Esophagus squamous epithelium (tissue), 4 donors: ENCODE measurements around the gene ANXA11.

Experiments used
- CTCF ChIP-seq, 6 experiments: fragments of 450-650 bp in 4 of 6; fragments of 200-600 bp in 2 of 6; sonication (generic) in 2 of 6; IDR thresholded peaks; one replicate each; pipeline ENCODE4 v1.5.1; 2016 to 2019; ENCODE audit warnings: antibody characterized with exemption in 6 of 6, mild to moderate bottlenecking in 4 of 6, moderate library complexity in 4 of 6
- POLR2A ChIP-seq, 4 donors: fragments of 450-650 bp; IDR thresholded peaks; one replicate each; pipeline ENCODE4 v1.6.1; 2017; ENCODE audit warnings: antibody characterized with exemption in 4 of 4, mild to moderate bottlenecking in 4 of 4, moderate library complexity in 3 of 4

GRCh38 chr10:80155696-80156215 is 49.6 kb downstream of the ANXA11 start:
- TF ChIP-seq CTCF (IDR thresholded peaks at IDR 0.05) (no peak), POLR2A (IDR thresholded peaks at IDR 0.05) (no peak)
